IMR-90 (cell line): ENCODE measurements around the gene CMTR1. TPM values are rescaled to one million over a fixed set of nuclear protein-coding genes. Genes with fewer than 3 reads are reported as not detected.
"Not testable (repeated sequence)": the region's sequence is repeated elsewhere in the genome, so short reads cannot be mapped to it uniquely, and the experiment has no call there.

Source experiments
- ATAC-seq: fragments of 200-7000 bp; cut with Tn5 transposase; 2 replicates; pipeline ENCODE4 v1.9.1; 2020; ENCODE audit warnings: low read depth, mild to moderate bottlenecking, moderate library complexity
- BruUV-seq: library from RNA; stranded (reverse); fragments of 400-500 nt; replicated peaks from 2 replicates; lab custom pipeline; 2021; lab: Mats Ljungman, UMichigan
- CTCF ChIA-PET: fragments of 300-600 bp; formaldehyde crosslinking; extraction: SDS; loops from one replicate; lab custom pipeline; 2021; ENCODE audit warnings: antibody characterized with exemption; lab: Yijun Ruan, JAX
- POLR2A ChIA-PET: fragments of 300-600 bp; sonication (Branson Sonifier 250); formaldehyde crosslinking; loops from one replicate; lab custom pipeline; 2022; ENCODE audit warnings: antibody characterized with exemption; ENCODE audit not compliant: unreplicated experiment; lab: Charles Lee
- DNase-seq: peaks from one replicate; pipeline ENCODE4 v3.0.0; 2013
- H2AFZ ChIP-seq: replicated peaks from 2 replicates; pipeline ENCODE3; 2013; ENCODE audit warnings: low read length, mild to moderate bottlenecking; ENCODE audit not compliant: poor library complexity
- H2AK5ac ChIP-seq: 2 replicates; pipeline ENCODE4 v1.6.1; 2013; ENCODE audit warnings: low read depth, low read length, inconsistent platforms
- H2AK9ac ChIP-seq: replicated peaks from 2 replicates; pipeline ENCODE3; 2013; ENCODE audit warnings: mild to moderate bottlenecking, low read depth, low read length, moderate library complexity; ENCODE audit not compliant: poor library complexity
- H2BK120ac ChIP-seq: 2 replicates; pipeline ENCODE4 v1.6.1; 2013; ENCODE audit warnings: low read depth, low read length, inconsistent platforms
- H2BK15ac ChIP-seq: 3 replicates; pipeline ENCODE4 v1.6.1; 2013; ENCODE audit warnings: low read depth, low read length, inconsistent platforms
- H2BK20ac ChIP-seq: 2 replicates; pipeline ENCODE4 v1.6.1; 2013; ENCODE audit warnings: low read depth, mild to moderate bottlenecking, inconsistent platforms, low read length, moderate library complexity
- H2BK5ac ChIP-seq: 2 replicates; pipeline ENCODE4 v1.6.1; 2013; ENCODE audit warnings: mild to moderate bottlenecking, low read depth, low read length, inconsistent platforms; ENCODE audit not compliant: poor library complexity, severe bottlenecking
- H3K14ac ChIP-seq: replicated peaks from 2 replicates; pipeline ENCODE4 v1.6.1; 2013; ENCODE audit warnings: low read depth, low read length, inconsistent platforms
- H3K18ac ChIP-seq: 2 replicates; pipeline ENCODE4 v1.6.1; 2013; ENCODE audit warnings: low read depth, low read length, control low read depth
- H3K23ac ChIP-seq: 2 replicates; pipeline ENCODE4 v1.6.1; 2013; ENCODE audit warnings: low read depth, low read length, inconsistent platforms
- H3K27ac ChIP-seq: 2 replicates; pipeline ENCODE4 v1.5.1; 2013; ENCODE audit warnings: mild to moderate bottlenecking, control low read depth, low read length; ENCODE audit not compliant: insufficient read depth
- H3K27me3 ChIP-seq: 2 replicates; pipeline ENCODE4 v1.6.1; 2013; ENCODE audit warnings: low read length; ENCODE audit not compliant: control insufficient read depth, insufficient read depth
- H3K36me3 ChIP-seq: 2 replicates; pipeline ENCODE4 v1.6.1; 2013; ENCODE audit warnings: low read length, mixed read lengths; ENCODE audit not compliant: control insufficient read depth, insufficient read depth
- H3K4ac ChIP-seq: 2 replicates; pipeline ENCODE4 v1.6.1; 2013; ENCODE audit warnings: low read depth, low read length, inconsistent platforms
- H3K4me1 ChIP-seq: 2 replicates; pipeline ENCODE4 v1.6.1; 2013; ENCODE audit warnings: low read length, mixed read lengths; ENCODE audit not compliant: control insufficient read depth, insufficient read depth
- H3K4me2 ChIP-seq: 2 replicates; pipeline ENCODE4 v1.6.1; 2013; ENCODE audit warnings: low read depth, mild to moderate bottlenecking, control low read depth, low read length, moderate library complexity
- H3K4me3 ChIP-seq: 2 replicates; pipeline ENCODE4 v1.5.1; 2013; ENCODE audit warnings: low read depth, mild to moderate bottlenecking, control low read depth, low read length, moderate library complexity; ENCODE audit not compliant: insufficient read depth
- H3K56ac ChIP-seq: 2 replicates; pipeline ENCODE4 v1.6.1; 2013; ENCODE audit warnings: low read length, inconsistent platforms; ENCODE audit not compliant: insufficient read depth; ENCODE audit errors: extremely low read depth
- H3K79me1 ChIP-seq, 2 experiments: 2 replicates each; pipeline ENCODE4 v1.6.1; 2013; ENCODE audit warnings: low read length in 2 of 2, inconsistent platforms in 1 of 2, low read depth in 1 of 2
- H3K9ac ChIP-seq: 2 replicates; pipeline ENCODE4 v1.6.1; 2013; ENCODE audit warnings: low read depth, low read length, control low read depth
- H3K9me1 ChIP-seq: 2 replicates; pipeline ENCODE4 v1.6.1; 2013; ENCODE audit warnings: low read length, inconsistent platforms; ENCODE audit not compliant: insufficient read depth
- H3K9me3 ChIP-seq: 2 replicates; pipeline ENCODE4 v1.6.1; 2013; ENCODE audit warnings: low read length; ENCODE audit not compliant: control insufficient read depth, insufficient read depth
- H4K20me1 ChIP-seq: 2 replicates; pipeline ENCODE4 v1.6.1; 2013; ENCODE audit warnings: low read length, inconsistent platforms; ENCODE audit not compliant: insufficient read depth
- H4K5ac ChIP-seq: 2 replicates; pipeline ENCODE4 v1.6.1; 2013; ENCODE audit warnings: mild to moderate bottlenecking, low read depth, low read length, control low read depth
- H4K8ac ChIP-seq, 2 experiments: 2 replicates each; pipeline ENCODE4 v1.6.1; 2013; ENCODE audit warnings: low read depth in 2 of 2, low read length in 2 of 2, control low read depth in 1 of 2, inconsistent platforms in 1 of 2
- H4K91ac ChIP-seq: 2 replicates; pipeline ENCODE4 v1.6.1; 2013; ENCODE audit warnings: low read depth, low read length, inconsistent platforms; ENCODE audit not compliant: insufficient read depth
- dilution Hi-C: fragments of 300-500 bp; cut with HindIII; formaldehyde crosslinking; loops from one replicate; pipeline ENCODE4 v1.14.3; 2018; ENCODE audit warnings: low sequenced_read_pairs; ENCODE audit not compliant: unreplicated experiment
- in situ Hi-C: fragments of 300-500 bp; cut with MboI; formaldehyde crosslinking; loops from 3 replicates; pipeline ENCODE4 v1.14.3; 2019; ENCODE audit warnings: low sequenced_read_pairs, inconsistent platforms, mixed read lengths
- intact Hi-C: fragments of 100-400 bp; cut with micrococcal nuclease; formaldehyde crosslinking; loops from 2 replicates; pipeline ENCODE4 v1.10.0; 2022
- polyA plus RNA-seq, 3 experiments: library from polyadenylated mRNA; depleted of rRNA; stranded (reverse); fragments of >200 nt; gene quantifications; 2 replicates each; pipeline ENCODE4 v1.2.3, GENCODE V29; 2012; ENCODE audit warnings: low replicate concordance in 1 of 3
- total RNA-seq: library from RNA; depleted of rRNA; stranded (reverse); fragments of >200 nt; gene quantifications from 2 replicates; pipeline ENCODE4 v1.2.3, GENCODE V29; 2012

The CMTR1 gene
- total and polyA plus RNA-seq, 2 of the 4 experiments (the other 2 are of a cell fraction): 22.6 to 30.1 TPM

DNA sequence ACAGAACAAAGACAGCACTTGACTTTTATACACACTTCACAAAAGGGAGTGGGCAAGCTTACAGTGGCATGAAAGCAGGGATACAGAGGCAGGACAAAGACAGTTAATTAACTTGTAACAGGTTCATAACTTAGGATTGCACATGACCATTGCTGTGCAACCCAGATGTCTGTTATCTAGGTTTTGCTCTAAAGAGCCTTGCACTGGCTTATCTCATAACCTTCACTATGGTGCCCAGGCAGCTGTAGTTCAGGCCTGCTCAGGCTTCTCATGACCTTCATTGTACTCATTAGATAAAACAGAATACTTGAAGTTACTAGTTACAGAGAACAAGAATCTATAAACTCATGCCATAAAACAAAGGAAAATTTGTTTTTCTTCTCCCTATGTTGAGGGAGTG lies 31.4 kb upstream of the CMTR1 start:
- H2AK9ac ChIP-seq, H3K9me1 ChIP-seq, BruUV-seq, H2BK120ac ChIP-seq, H2AFZ ChIP-seq, H3K4me3 ChIP-seq, H2BK15ac ChIP-seq, H3K4me1 ChIP-seq, ATAC-seq, H4K5ac ChIP-seq, H3K4me2 ChIP-seq, CTCF ChIA-PET, in situ Hi-C loops, H3K23ac ChIP-seq, H3K36me3 ChIP-seq, POLR2A ChIA-PET, H2BK20ac ChIP-seq, intact Hi-C loops, H3K18ac ChIP-seq, H3K9ac ChIP-seq, dilution Hi-C loops, H3K4ac ChIP-seq, H2BK5ac ChIP-seq, H3K14ac ChIP-seq, H3K27ac ChIP-seq, H4K8ac ChIP-seq, H4K20me1 ChIP-seq, H2AK5ac ChIP-seq, H3K79me1 ChIP-seq, H3K9me3 ChIP-seq, H4K91ac ChIP-seq, DNase-seq, H3K56ac ChIP-seq: not testable (repeated sequence)
- H3K27me3 ChIP-seq: peaks cover 16% of the 10 kb centered on the region
